Mucosa of descending colon (tissue), 3 donors: ENCODE results near the gene TOX2. TPM values are rescaled to one million over a fixed set of nuclear protein-coding genes. Genes with fewer than 3 reads are reported as not detected.

Source experiments
- ATAC-seq: fragments of 200-7000 bp; cut with Tn5 transposase; one replicate; pipeline ENCODE4 v1.9.1; 2020; ENCODE audit warnings: mild to moderate bottlenecking, moderate library complexity
- DNase-seq, 3 donors: peaks; one replicate each; pipeline ENCODE4 v3.0.0-alpha.2; 2020
- H3K36me3 ChIP-seq: fragments of 200-600 bp; one replicate; pipeline ENCODE4 v1.8.0; 2021; ENCODE audit warnings: low read depth, mild to moderate bottlenecking
- H3K4me1 ChIP-seq: fragments of 200-600 bp; one replicate; pipeline ENCODE4 v1.8.0; 2021; ENCODE audit warnings: low read depth, mild to moderate bottlenecking
- H3K4me3 ChIP-seq: fragments of 200-600 bp; one replicate; pipeline ENCODE4 v1.8.0; 2021; ENCODE audit warnings: mild to moderate bottlenecking
- H3K9me3 ChIP-seq: fragments of 200-600 bp; one replicate; pipeline ENCODE4 v1.8.0; 2021; ENCODE audit warnings: mild to moderate bottlenecking
- intact Hi-C, 2 donors: fragments of 100-400 bp; cut with DNase I in 1 of 2; cut with micrococcal nuclease in 1 of 2; formaldehyde crosslinking; loops; one replicate each; pipeline versions ENCODE4 v1.11.0 to v1.11.1; 2022; cut with DNase I, micrococcal nuclease
- total RNA-seq, 3 donors: library from RNA; stranded (reverse); fragmentation: NEBNext Ultra II Directional in 2 of 3; extraction: Animal tissue kit (Norgen Biotek cat#: 25700) in 2 of 3; gene quantifications; one replicate each; pipeline versions ENCODE4 v1.2.1 to v1.2.4, GENCODE V29; 2021 to 2023
- TF ChIP-seq, protein P1 (sequence below): fragments of 200-600 bp; IDR thresholded peaks from one replicate; pipeline ENCODE4 v1.8.0; 2022; ENCODE audit warnings: antibody characterized with exemption, mild to moderate bottlenecking
- donor health status: DM: no; HTN: no; CAD: no; lungs with moderate emphysema.
- donor health status: DM: no; HTN: no; CAD: no.
- donor health status: DM: no; HTN: yes; CAD: no.

TOX2 gene
- total RNA-seq, 3 donors from 2014 or later: 2.9 to 6.1 (median 5.5) TPM

DNA sequence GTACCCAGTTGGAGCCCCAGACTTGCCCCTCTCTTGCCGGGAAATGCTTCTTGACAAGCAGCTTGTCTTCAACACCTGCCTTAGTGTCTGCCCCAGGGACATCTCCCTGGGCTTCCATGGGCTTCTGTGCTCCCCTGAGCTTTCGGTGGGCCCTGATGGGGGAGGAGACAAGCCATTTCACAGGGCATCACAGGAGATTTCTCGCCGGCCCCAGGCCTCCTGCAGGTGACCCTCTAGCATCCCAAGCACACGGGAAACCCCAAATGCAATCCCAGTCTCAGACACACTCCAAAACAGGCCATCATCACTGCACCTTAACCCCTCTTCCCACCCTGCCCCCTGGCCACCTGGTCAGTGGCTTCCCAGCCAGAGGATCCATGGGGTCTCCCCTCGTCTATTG lies 197.8 kb downstream of the TOX2 start:
- H3K36me3 ChIP-seq: no peaks in the 10 kb centered on the region
- intact Hi-C loops: no loop called here
- ATAC-seq (no peak), DNase-seq (no peak)
- no peaks in the 10 kb centered on the region for H3K4me1 ChIP-seq
- H3K4me3 ChIP-seq: no peak overlapping the region
- TF ChIP-seq, protein P1, sequence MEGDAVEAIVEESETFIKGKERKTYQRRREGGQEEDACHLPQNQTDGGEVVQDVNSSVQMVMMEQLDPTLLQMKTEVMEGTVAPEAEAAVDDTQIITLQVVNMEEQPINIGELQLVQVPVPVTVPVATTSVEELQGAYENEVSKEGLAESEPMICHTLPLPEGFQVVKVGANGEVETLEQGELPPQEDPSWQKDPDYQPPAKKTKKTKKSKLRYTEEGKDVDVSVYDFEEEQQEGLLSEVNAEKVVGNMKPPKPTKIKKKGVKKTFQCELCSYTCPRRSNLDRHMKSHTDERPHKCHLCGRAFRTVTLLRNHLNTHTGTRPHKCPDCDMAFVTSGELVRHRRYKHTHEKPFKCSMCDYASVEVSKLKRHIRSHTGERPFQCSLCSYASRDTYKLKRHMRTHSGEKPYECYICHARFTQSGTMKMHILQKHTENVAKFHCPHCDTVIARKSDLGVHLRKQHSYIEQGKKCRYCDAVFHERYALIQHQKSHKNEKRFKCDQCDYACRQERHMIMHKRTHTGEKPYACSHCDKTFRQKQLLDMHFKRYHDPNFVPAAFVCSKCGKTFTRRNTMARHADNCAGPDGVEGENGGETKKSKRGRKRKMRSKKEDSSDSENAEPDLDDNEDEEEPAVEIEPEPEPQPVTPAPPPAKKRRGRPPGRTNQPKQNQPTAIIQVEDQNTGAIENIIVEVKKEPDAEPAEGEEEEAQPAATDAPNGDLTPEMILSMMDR: no peak
- H3K9me3 ChIP-seq: peaks cover 6% of the 10 kb centered on the region

DNA sequence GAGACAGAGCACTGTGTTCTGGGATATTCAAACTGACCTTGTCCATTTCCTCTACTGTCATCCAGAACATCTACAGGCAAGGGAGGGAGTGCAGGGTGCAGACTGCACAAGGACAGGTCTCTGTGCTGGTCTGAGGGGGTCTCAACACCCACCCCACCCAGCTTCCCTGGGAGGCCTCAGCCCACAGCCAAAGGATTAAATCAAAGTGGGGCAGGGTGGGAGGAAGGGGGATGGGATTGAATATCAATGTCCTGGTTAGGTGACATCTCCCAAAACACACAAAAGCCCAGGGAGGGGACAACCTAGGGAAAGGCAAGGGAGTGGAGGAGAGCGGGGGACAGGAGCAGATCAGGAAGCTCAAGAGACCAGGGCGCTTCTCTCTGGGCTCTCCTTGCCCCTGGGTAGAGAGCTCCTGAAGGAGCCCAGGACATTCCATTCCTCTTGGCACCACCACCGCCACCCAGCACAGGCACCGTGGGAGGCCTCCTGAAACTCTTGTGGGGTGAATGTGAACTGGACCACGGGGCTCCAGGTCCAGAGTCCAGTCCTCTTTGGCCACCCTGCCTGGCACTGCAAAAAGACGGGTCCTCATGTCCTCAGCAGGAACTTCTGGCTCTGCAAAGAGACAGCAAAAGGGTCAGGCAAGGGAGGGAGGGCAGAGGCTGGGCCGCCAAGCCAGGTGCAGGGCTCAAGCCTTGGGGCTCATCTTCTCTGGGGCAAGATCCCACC lies 198.4 kb downstream of the TOX2 start:
- no peaks in the 10 kb centered on the region for H3K4me1 ChIP-seq
- TF ChIP-seq, protein P1: no peak
- intact Hi-C loops: no loop called here
- ATAC-seq: no peak
- H3K4me3 ChIP-seq: no peak overlapping the region
- no peaks in the 10 kb centered on the region for H3K36me3 ChIP-seq
- DNase-seq: no peak
- peaks cover under 1% of the 10 kb centered on the region for H3K9me3 ChIP-seq

DNA sequence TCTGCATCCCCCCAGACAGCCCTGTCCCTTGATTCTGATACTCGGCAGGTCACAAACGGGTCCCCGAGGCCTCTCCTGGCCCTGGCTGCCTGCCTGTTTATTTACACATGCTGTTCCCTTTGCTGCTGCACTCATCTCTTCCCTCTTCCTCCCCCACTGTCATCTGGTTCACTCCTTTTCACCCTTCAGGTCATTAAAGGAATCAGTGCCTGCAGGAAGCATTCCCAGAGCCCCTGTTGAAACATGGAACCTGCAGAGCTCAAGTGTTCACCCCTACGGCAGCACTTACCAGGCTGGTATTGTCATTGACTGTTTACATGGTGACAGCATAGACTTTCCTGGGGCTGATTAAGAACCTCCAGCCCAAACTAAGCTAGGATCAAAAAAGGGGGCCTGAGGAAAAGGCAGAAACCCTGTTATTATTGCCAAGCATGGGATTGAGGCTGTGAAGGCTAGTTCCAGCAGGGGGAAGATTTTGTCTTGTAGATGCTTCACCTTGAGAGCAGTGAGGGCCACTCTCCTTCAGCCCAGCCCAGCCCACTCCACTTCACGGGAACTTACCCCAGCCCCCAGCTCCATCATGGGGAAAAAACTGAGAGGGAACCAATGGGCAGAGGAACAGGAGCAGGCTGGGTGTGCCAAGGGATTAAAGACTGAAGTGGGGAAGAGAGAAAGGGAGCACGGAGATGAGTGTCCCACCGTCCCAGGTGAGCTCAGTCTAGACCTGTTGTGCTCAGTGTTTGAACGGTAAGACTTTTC lies 199.1 kb downstream of the TOX2 start:
- Histone ChIP-seq H3K36me3 (no peaks in the 10 kb centered on the region), H3K9me3 (no peaks in the 10 kb centered on the region), H3K4me1 (no peaks in the 10 kb centered on the region), H3K4me3 (no peak overlapping the region)
- DNase-seq (no peak), ATAC-seq (no peak)
- TF ChIP-seq, protein P1: no peak
- intact Hi-C loops: no loop called here

DNA sequence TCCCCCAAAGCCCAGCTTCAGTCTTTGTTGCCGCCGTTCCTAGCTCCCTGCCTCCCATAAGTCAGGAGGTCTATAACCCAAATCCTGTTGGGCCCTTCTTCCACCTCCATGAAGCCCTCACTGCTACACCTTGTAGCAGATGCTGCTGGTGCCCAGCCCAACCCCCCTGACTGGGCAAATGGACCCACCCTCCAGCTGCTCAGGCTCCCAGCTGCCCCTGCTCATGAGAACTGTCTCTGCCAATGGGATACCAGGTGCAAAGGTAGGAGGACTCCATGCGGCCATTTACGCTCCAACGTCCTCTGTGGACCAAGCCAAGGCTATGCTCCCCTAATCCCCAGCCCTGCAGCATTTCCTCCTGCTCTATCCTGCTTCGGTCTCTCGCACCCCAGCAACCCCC lies 200.5 kb downstream of the TOX2 start:
- no peak for DNase-seq
- TF ChIP-seq, protein P1: no peak
- Histone ChIP-seq H3K4me3 (no peak overlapping the region), H3K36me3 (no peaks in the 10 kb centered on the region), H3K9me3 (no peaks in the 10 kb centered on the region), H3K4me1 (no peaks in the 10 kb centered on the region)
- intact Hi-C loops: loop anchor here in 1 of 2 donors (5.0 kb wide), 1 partner anchor 77 kb away; no protein-coding TSS in a partner anchor
- ATAC-seq: no peak

DNA sequence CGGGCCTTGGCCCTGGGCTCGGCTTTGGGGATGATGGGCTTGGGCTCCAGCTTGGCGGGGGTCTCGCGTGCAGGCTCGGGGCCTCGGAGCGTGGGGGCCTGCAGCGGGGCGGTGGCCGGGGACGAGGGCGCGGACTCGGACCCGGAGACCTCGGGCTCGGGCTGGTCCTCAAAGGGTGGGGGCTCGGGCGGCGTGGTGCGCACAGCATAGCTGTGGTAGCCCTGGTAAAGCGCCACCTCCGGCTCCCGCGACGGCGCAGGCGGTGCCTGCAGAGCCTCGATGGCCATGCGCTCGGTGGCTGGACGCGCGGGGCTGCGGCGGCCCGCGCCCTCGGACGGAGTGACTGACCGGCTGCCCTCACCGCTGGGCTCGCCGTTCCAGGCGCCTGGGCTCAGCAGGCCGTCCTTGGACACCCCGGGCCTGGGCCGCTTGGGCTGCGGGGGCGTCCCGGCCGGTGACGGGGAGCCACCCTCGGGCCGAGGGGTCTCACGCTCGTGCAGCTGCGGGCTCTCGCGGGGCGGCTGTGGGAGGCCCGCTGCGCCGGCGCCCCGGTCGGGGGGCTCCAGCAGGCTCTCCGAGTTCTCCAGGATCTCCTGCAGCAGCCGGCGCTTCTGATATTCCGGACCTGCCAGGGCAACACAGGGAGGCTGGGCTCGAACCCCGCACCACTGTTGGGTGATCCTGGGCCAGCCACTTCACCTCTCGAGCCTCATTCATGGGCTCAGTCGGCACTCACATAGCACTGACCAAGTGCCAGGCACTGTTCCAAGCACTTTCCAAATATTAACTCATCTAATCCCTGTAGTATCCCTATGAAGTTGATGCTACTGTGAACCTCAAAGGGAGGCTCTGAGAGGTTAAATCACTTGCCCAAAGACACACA lies 201.4 kb downstream of the TOX2 start:
- TF ChIP-seq, protein P1: no peak
- no peaks in the 10 kb centered on the region for H3K9me3 ChIP-seq
- H3K36me3 ChIP-seq: no peaks in the 10 kb centered on the region
- ATAC-seq (no peak), DNase-seq (no peak)
- H3K4me1 ChIP-seq: no peaks in the 10 kb centered on the region
- H3K4me3 ChIP-seq: no peak overlapping the region
- intact Hi-C loops: loop anchor here (2.0 to 5.0 kb wide), 2 partner anchors 75 to 76 kb away; no protein-coding TSS in a partner anchor
